Liver (tissue), 9 donors: ENCODE results near the gene CDK5. TPM values are rescaled to one million over a fixed set of nuclear protein-coding genes. Genes with fewer than 3 reads are reported as not detected.

Experiments
- DNase-seq: peaks from one replicate; pipeline ENCODE4 v3.0.0-alpha.2; 2017; ENCODE audit warnings: low spot score
- H3K27ac ChIP-seq, 2 donors: one replicate each; pipeline ENCODE4 v1.7.0; 2013; ENCODE audit warnings: inconsistent platforms in 2 of 2, low read length in 2 of 2, control low read depth in 1 of 2, low read depth in 1 of 2, mild to moderate bottlenecking in 1 of 2
- H3K27me3 ChIP-seq, 4 donors: one replicate each; pipeline versions ENCODE4 v1.6.1 to v1.7.0; 2013; ENCODE audit warnings: low read length in 3 of 4, inconsistent platforms in 1 of 4, mild to moderate bottlenecking in 1 of 4, moderate library complexity in 1 of 4; ENCODE audit not compliant: control insufficient read depth in 4 of 4, insufficient read depth in 4 of 4
- H3K36me3 ChIP-seq, 4 donors: one replicate each; pipeline versions ENCODE4 v1.6.1 to v1.7.0; 2013; ENCODE audit warnings: low read length in 3 of 4, mild to moderate bottlenecking in 3 of 4, low read depth in 1 of 4, moderate library complexity in 1 of 4; ENCODE audit not compliant: control insufficient read depth in 4 of 4, insufficient read depth in 3 of 4
- H3K4me1 ChIP-seq, 4 donors: one replicate each; pipeline versions ENCODE4 v1.6.1 to v1.7.0; 2013; ENCODE audit warnings: low read length in 3 of 4, mild to moderate bottlenecking in 3 of 4, moderate library complexity in 1 of 4; ENCODE audit not compliant: control insufficient read depth in 4 of 4, insufficient read depth in 4 of 4
- H3K4me3 ChIP-seq, 3 donors: one replicate each; pipeline versions ENCODE4 v1.6.1 to v1.7.0; 2013; ENCODE audit warnings: low read length in 3 of 3, control low read depth in 1 of 3, low read depth in 1 of 3, mild to moderate bottlenecking in 1 of 3
- H3K9ac ChIP-seq, 2 donors: one replicate each; pipeline ENCODE4 v1.7.0; 2013; ENCODE audit warnings: low read length in 2 of 2, mild to moderate bottlenecking in 2 of 2, moderate library complexity in 2 of 2, control low read depth in 1 of 2, low read depth in 1 of 2
- H3K9me3 ChIP-seq, 4 donors: one replicate each; pipeline versions ENCODE4 v1.6.1 to v1.7.0; 2013; ENCODE audit warnings: low read length in 3 of 4; ENCODE audit not compliant: control insufficient read depth in 4 of 4
- ATF3 ChIP-seq: IDR thresholded peaks from 2 replicates; pipeline ENCODE4 v1.6.1; 2016; ENCODE audit warnings: antibody characterized with exemption
- CTCF ChIP-seq: fragments of 150-350 bp; IDR thresholded peaks from 2 replicates; pipeline ENCODE4 v1.5.1; 2017; ENCODE audit warnings: improper control_type of control experiment, low read depth, low read length; ENCODE audit not compliant: missing input control
- EGR1 ChIP-seq, 2 donors: IDR thresholded peaks; 2 replicates each; pipeline ENCODE4 v1.6.1; 2016 to 2018; ENCODE audit warnings: antibody characterized with exemption in 2 of 2, low read depth in 2 of 2
- FOXA1 ChIP-seq: IDR thresholded peaks from 2 replicates; pipeline ENCODE4 v1.6.1; 2016; ENCODE audit warnings: antibody characterized with exemption
- FOXA2 ChIP-seq: IDR thresholded peaks from 2 replicates; pipeline ENCODE4 v1.6.1; 2016; ENCODE audit warnings: antibody characterized with exemption
- GABPA ChIP-seq, 2 donors: IDR thresholded peaks in 1 of 2; conservative IDR thresholded peaks in 1 of 2; 2 replicates each; pipeline ENCODE4 v1.6.1; 2016; ENCODE audit warnings: antibody characterized with exemption in 2 of 2, mild to moderate bottlenecking in 1 of 2, moderate library complexity in 1 of 2
- HNF4A ChIP-seq, 2 donors: conservative IDR thresholded peaks; 2 replicates each; pipeline ENCODE4 v1.6.1; 2016; ENCODE audit warnings: antibody characterized with exemption in 2 of 2, mild to moderate bottlenecking in 2 of 2
- HNF4G ChIP-seq: IDR thresholded peaks from 2 replicates; pipeline ENCODE4 v1.6.1; 2016; ENCODE audit warnings: antibody characterized with exemption
- JUND ChIP-seq, 2 donors: IDR thresholded peaks; 2 replicates each; pipeline ENCODE4 v1.6.1; 2016; ENCODE audit warnings: antibody characterized with exemption in 2 of 2
- MAX ChIP-seq: IDR thresholded peaks from 2 replicates; pipeline ENCODE4 v1.6.1; 2016; ENCODE audit warnings: antibody characterized with exemption
- NR2F2 ChIP-seq: IDR thresholded peaks from 2 replicates; pipeline ENCODE4 v1.6.1; 2016; ENCODE audit warnings: antibody characterized with exemption
- RAD21 ChIP-seq, 2 donors: IDR thresholded peaks; 2 replicates each; pipeline ENCODE4 v1.6.1; 2016; ENCODE audit warnings: antibody characterized with exemption in 2 of 2, mild to moderate bottlenecking in 2 of 2
- REST ChIP-seq: IDR thresholded peaks from 2 replicates; pipeline ENCODE4 v1.6.1; 2016; ENCODE audit warnings: antibody characterized with exemption, mild to moderate bottlenecking
- RXRA ChIP-seq, 2 donors: IDR thresholded peaks; 2 replicates each; pipeline ENCODE4 v1.6.1; 2017 to 2018; ENCODE audit warnings: antibody characterized with exemption in 2 of 2, mild to moderate bottlenecking in 1 of 2
- SP1 ChIP-seq: IDR thresholded peaks from 2 replicates; pipeline ENCODE4 v1.6.1; 2018; ENCODE audit warnings: antibody characterized with exemption, mild to moderate bottlenecking
- TAF1 ChIP-seq: conservative IDR thresholded peaks from 2 replicates; pipeline ENCODE4 v1.6.1; 2016; ENCODE audit warnings: antibody characterized with exemption, mild to moderate bottlenecking
- YY1 ChIP-seq: IDR thresholded peaks from 2 replicates; pipeline ENCODE4 v1.6.1; 2016; ENCODE audit warnings: antibody characterized with exemption, mild to moderate bottlenecking
- ZBTB33 ChIP-seq: IDR thresholded peaks from 2 replicates; pipeline ENCODE4 v1.6.1; 2016; ENCODE audit warnings: antibody characterized with exemption
- WGBS: extraction: QIAGEN DNeasy Blood & Tissue Kit; methylation state at CpG from one replicate; pipeline ENCODE4 v1.1.7; 2013; 5-methylcytosine and 5-hydroxymethylcytosine counted together
- polyA plus RNA-seq, 2 donors: library from polyadenylated mRNA; stranded (reverse) in 1 of 2; unstranded in 1 of 2; fragments of 200-250 nt in 1 of 2; fragments of >200 nt in 1 of 2; fragmentation: Nextera tagmentation in 1 of 2; extraction: Ambion mirVana in 1 of 2; gene quantifications; one replicate each; pipeline versions ENCODE4 v1.2.1 to v1.2.3, GENCODE V29; 2013 to 2015
- total RNA-seq, 2 donors: library from RNA; depleted of rRNA; stranded (reverse); fragments of >200 nt; gene quantifications; one replicate each; pipeline ENCODE4 v1.2.3, GENCODE V29; 2014
- donor health status: healthy.
- donor health status: healthy.
- donor health status: healthy.
- donor health status: healthy.
- donor health status: healthy.

CDK5 gene
- total and polyA plus RNA-seq, 4 donors, result 4.0 to 9.0 (median 7.4) TPM

GRCh38 chr7:151016505-151016904 lies 41.2 kb downstream of the CDK5 start:
- H3K27ac ChIP-seq, result no peak overlapping the region
- no peak for TF ChIP-seq RAD21 (IDR thresholded peaks at IDR 0.05)
- peaks cover 0 to 4% (median under 1%) of the 10 kb centered on the region in 4 donors for H3K27me3 ChIP-seq
- no peak overlapping the region for H3K4me3 ChIP-seq
- 84% methylated on average over 8 of the region's 8 CpGs for WGBS
- no peaks in the 10 kb centered on the region for H3K36me3 ChIP-seq
- no peaks in the 10 kb centered on the region for H3K9me3 ChIP-seq
- H3K9ac ChIP-seq, result no peak overlapping the region
- peaks cover 6 to 25% (median 13%) of the 10 kb centered on the region in 4 donors for H3K4me1 ChIP-seq
- DNase-seq, result no peak

- 81% methylated on average over 5 of the region's 5 CpGs for WGBS
- H3K36me3 ChIP-seq, result no peaks in the 10 kb centered on the region
- no peak overlapping the region for H3K9ac ChIP-seq
- H3K4me3 ChIP-seq, result no peak overlapping the region
- H3K27me3 ChIP-seq, result peaks cover 0 to 4% (median under 1%) of the 10 kb centered on the region in 4 donors
- no peak overlapping the region for H3K27ac ChIP-seq
- no peaks in the 10 kb centered on the region for H3K9me3 ChIP-seq
- TF ChIP-seq RXRA (IDR thresholded peaks at IDR 0.05), result no peak
- no peak for TF ChIP-seq HNF4A (conservative IDR thresholded peaks at IDR 0.05)
- no peak for TF ChIP-seq GABPA (IDR thresholded peaks at IDR 0.05 in 1 of 2, conservative IDR thresholded peaks at IDR 0.05 in 1 of 2)
- TF ChIP-seq MAX, result no peak
- no peak for TF ChIP-seq FOXA2
- TF ChIP-seq ATF3, result no peak
- TF ChIP-seq SP1, result no peak
- no peak for DNase-seq
- H3K4me1 ChIP-seq, result peaks cover 6 to 25% (median 13%) of the 10 kb centered on the region in 4 donors
Measured at GRCh38 chr7:151015967-151016366, 41.7 kb downstream of the CDK5 start.

- H3K36me3 ChIP-seq, result no peaks in the 10 kb centered on the region
- H3K4me1 ChIP-seq, result peaks cover 6 to 28% (median 14%) of the 10 kb centered on the region in 4 donors
- TF ChIP-seq YY1 (no peak), FOXA1 (no peak), EGR1 (IDR thresholded peaks at IDR 0.05; ENCODE audit: low read depth in 2 of 2) (no peak), CTCF (no peak), MAX (no peak), TAF1 (no peak), NR2F2 (no peak), JUND (IDR thresholded peaks at IDR 0.05) (no peak), HNF4A (conservative IDR thresholded peaks at IDR 0.05) (no peak), RXRA (IDR thresholded peaks at IDR 0.05) (no peak), HNF4G (no peak), REST (no peak), RAD21 (IDR thresholded peaks at IDR 0.05) (no peak), FOXA2 (no peak), SP1 (no peak), GABPA (IDR thresholded peaks at IDR 0.05 in 1 of 2, conservative IDR thresholded peaks at IDR 0.05 in 1 of 2) (no peak), ZBTB33 (no peak)
- H3K27ac ChIP-seq, result no peak overlapping the region
- H3K4me3 ChIP-seq, result no peak overlapping the region
- DNase-seq, result no peak
- WGBS, result 73% methylated on average over 8 of the region's 8 CpGs
- peaks cover 0 to 4% (median under 1%) of the 10 kb centered on the region in 4 donors for H3K27me3 ChIP-seq
- no peaks in the 10 kb centered on the region for H3K9me3 ChIP-seq
- H3K9ac ChIP-seq, result no peak overlapping the region
Measured at GRCh38 chr7:151014950-151015349, 42.7 kb downstream of the CDK5 start.
